Glutamatergic neuron (in vitro differentiated cells): ENCODE data around the gene IGFBP4. TPM values are rescaled to one million over a fixed set of nuclear protein-coding genes. Genes with fewer than 3 reads are reported as not detected.

Experiments
- DNase-seq: peaks from one replicate; pipeline ENCODE4 v3.0.0; 2022
- H3K27ac Mint-ChIP-seq: one replicate; pipeline ENCODE4 v1.8.0; 2020; ENCODE audit warnings: mild to moderate bottlenecking, mixed read lengths, inconsistent platforms; ENCODE audit not compliant: unreplicated experiment
- H3K27me3 Mint-ChIP-seq: one replicate; pipeline ENCODE4 v1.8.0; 2020; ENCODE audit warnings: mild to moderate bottlenecking, moderate library complexity, mixed read lengths, inconsistent platforms; ENCODE audit not compliant: unreplicated experiment
- H3K36me3 Mint-ChIP-seq: one replicate; pipeline ENCODE4 v1.8.0; 2020; ENCODE audit warnings: mild to moderate bottlenecking, mixed read lengths, inconsistent platforms; ENCODE audit not compliant: unreplicated experiment
- H3K4me1 Mint-ChIP-seq: one replicate; pipeline ENCODE4 v1.8.0; 2020; ENCODE audit warnings: mild to moderate bottlenecking, low read depth, mixed read lengths, inconsistent platforms; ENCODE audit not compliant: unreplicated experiment
- H3K4me3 Mint-ChIP-seq: one replicate; pipeline ENCODE4 v1.8.0; 2020; ENCODE audit warnings: mild to moderate bottlenecking, mixed read lengths, inconsistent platforms; ENCODE audit not compliant: unreplicated experiment
- H3K9me3 Mint-ChIP-seq: one replicate; pipeline ENCODE4 v1.8.0; 2020; ENCODE audit warnings: mild to moderate bottlenecking, moderate library complexity, mixed read lengths, inconsistent platforms; ENCODE audit not compliant: unreplicated experiment
- total RNA-seq: library from RNA; stranded (reverse); fragmentation: NEBNext Ultra II Directional; extraction: Animal tissue kit (Norgen Biotek cat#: 25700); gene quantifications from one replicate; pipeline ENCODE4 v1.2.1, GENCODE V29; 2021; ENCODE audit not compliant: unreplicated experiment
- TF ChIP-seq, protein P1 (sequence below): fragments of 200-600 bp; sonication (generic); IDR thresholded peaks from one replicate; pipeline ENCODE4 v1.5.0; 2021; ENCODE audit not compliant: partially characterized antibody, unreplicated experiment

IGFBP4 gene
- total RNA-seq, 1 donor from 2014 or later: 1.9 TPM

DNA sequence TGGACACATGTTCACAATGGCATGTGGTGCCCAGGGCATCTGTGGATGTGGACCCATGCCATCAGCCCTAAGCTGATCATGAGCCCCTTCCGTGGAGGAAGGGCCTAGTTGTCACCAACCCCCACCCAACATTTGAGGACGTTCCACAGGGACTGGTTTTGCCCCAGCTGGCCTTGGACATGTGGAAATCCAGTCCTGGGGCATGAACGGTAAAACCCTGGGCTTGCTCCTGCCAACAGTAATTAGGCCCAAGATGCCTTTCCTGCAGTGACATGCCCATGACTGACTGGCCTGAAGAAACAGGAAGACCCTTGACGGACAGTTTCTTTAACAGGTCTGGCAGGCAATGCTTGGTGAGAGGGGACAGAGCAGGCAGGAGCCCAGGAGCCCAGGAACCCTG, 50.4 kb downstream of the IGFBP4 start:
- Mint-ChIP-seq H3K27me3 (peaks cover 1% of the 10 kb centered on the region), H3K27ac (no peak overlapping the region), H3K4me1 (peaks cover 11% of the 10 kb centered on the region), H3K4me3 (no peak overlapping the region), H3K36me3 (no peaks in the 10 kb centered on the region), H3K9me3 (no peaks in the 10 kb centered on the region)
- TF ChIP-seq, protein P1, sequence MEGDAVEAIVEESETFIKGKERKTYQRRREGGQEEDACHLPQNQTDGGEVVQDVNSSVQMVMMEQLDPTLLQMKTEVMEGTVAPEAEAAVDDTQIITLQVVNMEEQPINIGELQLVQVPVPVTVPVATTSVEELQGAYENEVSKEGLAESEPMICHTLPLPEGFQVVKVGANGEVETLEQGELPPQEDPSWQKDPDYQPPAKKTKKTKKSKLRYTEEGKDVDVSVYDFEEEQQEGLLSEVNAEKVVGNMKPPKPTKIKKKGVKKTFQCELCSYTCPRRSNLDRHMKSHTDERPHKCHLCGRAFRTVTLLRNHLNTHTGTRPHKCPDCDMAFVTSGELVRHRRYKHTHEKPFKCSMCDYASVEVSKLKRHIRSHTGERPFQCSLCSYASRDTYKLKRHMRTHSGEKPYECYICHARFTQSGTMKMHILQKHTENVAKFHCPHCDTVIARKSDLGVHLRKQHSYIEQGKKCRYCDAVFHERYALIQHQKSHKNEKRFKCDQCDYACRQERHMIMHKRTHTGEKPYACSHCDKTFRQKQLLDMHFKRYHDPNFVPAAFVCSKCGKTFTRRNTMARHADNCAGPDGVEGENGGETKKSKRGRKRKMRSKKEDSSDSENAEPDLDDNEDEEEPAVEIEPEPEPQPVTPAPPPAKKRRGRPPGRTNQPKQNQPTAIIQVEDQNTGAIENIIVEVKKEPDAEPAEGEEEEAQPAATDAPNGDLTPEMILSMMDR: no peak
- no peak for DNase-seq

DNA sequence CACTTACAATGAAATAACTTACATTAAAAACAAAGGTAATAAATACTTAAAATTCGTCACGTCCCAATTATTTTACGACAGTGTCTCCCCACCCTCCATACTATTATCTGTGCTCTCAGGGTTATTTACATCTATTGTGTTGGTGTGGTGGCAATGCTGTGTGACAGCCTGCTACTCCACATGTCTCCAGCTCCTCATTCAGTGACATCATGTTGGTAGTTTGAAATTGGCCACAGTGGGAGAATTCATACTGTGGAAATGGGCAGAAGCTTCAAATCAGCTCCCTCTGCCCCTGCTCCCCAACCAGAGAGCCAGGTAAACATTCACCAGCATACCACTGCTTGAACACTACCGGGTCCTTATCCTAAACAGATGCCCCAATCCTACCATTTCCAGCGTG, 51.9 kb downstream of the IGFBP4 start:
- TF ChIP-seq, protein P1: no peak
- no peak for DNase-seq
- Mint-ChIP-seq H3K36me3 (no peaks in the 10 kb centered on the region), H3K4me3 (no peak overlapping the region), H3K9me3 (no peaks in the 10 kb centered on the region), H3K4me1 (peaks cover 11% of the 10 kb centered on the region), H3K27me3 (peaks cover 1% of the 10 kb centered on the region), H3K27ac (no peak overlapping the region)

DNA sequence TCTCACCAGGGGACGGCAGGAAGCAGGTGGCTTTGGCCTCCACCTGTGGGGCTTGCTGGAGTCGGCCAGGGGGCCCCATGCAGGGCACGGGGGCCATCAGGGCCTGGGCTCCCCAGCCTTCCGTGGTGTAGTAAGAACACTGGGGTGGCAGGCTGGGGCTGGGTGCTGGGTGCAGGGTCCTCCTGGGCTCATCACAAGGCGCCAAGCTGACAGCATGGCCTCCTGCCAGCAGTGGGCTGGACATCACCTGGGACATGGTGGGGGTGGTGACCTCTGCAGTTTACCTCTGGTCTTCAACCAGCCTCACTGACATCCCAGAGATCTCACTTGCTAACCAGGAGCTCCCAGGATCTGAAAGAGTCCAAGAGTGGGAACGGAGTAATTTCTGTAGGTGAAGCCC, 52.9 kb downstream of the IGFBP4 start:
- TF ChIP-seq, protein P1: no peak
- no peak overlapping the region for H3K27ac Mint-ChIP-seq
- H3K4me3 Mint-ChIP-seq: no peak overlapping the region
- no peaks in the 10 kb centered on the region for H3K9me3 Mint-ChIP-seq
- peaks cover 1% of the 10 kb centered on the region for H3K27me3 Mint-ChIP-seq
- no peak for DNase-seq
- H3K4me1 Mint-ChIP-seq: peaks cover under 1% of the 10 kb centered on the region
- no peaks in the 10 kb centered on the region for H3K36me3 Mint-ChIP-seq

DNA sequence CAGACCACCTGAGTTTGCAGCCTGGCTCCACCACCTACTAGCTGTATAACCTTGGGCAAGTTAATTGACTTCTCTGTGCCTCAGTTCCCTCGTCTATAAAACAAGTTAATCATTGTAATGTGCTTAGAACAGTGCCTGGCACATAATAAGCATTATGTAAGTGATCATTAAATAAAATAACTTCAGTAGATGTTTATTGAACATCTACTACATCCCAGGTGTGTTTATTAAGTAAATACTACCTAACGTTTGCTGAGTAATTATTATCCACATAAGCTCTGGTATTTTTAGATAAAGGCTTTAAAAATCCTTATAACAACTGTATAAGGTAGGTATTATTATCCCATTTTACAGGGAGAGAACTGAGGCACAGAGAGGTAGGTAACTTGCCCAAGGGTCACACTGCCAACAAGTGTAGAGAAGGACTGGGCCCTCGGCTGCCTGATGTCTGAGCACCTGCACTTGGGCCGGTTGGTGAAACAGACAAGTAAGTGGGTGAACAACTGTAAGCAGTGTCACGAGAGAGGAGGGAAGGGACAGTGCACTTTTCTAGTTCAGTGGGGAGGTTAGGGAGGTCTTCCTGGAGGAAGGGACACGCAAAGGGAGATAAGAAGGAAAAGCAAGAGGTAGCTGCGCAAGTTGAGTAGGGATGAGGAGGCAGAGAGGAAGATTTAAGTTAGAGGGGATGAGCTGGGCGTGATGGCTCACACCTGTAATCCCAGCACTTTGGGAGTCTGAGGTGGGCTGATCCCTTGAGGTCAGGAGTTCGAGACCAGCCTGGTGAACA, 53.6 kb downstream of the IGFBP4 start:
- Mint-ChIP-seq H3K27ac (no peak overlapping the region), H3K9me3 (no peaks in the 10 kb centered on the region), H3K27me3 (peaks cover 1% of the 10 kb centered on the region), H3K4me3 (no peak overlapping the region), H3K36me3 (no peaks in the 10 kb centered on the region), H3K4me1 (no peaks in the 10 kb centered on the region)
- TF ChIP-seq, protein P1: no peak
- no peak for DNase-seq

DNA sequence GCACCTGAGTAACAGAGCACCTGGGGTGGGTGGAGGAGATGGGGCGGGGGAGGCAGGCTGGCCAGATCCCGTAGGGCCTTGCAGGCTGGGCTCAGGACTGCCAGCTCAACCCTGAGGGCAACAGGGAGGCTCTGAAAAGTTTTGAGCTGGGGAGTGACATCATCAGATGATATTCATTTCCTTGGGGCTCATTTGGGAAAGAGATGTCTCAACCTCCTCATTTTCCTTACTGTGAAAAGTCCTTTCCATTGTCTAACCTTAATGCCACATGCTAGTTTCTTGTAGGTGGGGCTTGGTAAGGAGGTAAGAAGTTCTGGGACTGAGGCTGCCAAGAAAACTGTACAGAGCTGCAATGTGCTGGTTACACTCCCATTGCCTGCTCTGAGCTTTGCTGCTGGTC, 54.4 kb downstream of the IGFBP4 start:
- DNase-seq: no peak
- Mint-ChIP-seq H3K27me3 (peaks cover 1% of the 10 kb centered on the region), H3K4me3 (no peak overlapping the region), H3K27ac (no peak overlapping the region), H3K4me1 (no peaks in the 10 kb centered on the region), H3K36me3 (peaks cover 6% of the 10 kb centered on the region), H3K9me3 (no peaks in the 10 kb centered on the region)
- TF ChIP-seq, protein P1: no peak
